Hepatocyte (in vitro differentiated cells): Measurements from ENCODE around the gene MACF1.

ENCODE experiments used
- CTCF ChIP-seq: fragments of 200-600 bp; sonication (generic); IDR thresholded peaks from 2 replicates; pipeline ENCODE4 v1.5.1; 2016; ENCODE audit warnings: antibody characterized with exemption, mild to moderate bottlenecking; ENCODE audit not compliant: poor library complexity
- EZH2 ChIP-seq: fragments of 200-600 bp; sonication (generic); IDR thresholded peaks from 2 replicates; pipeline ENCODE4 v1.6.1; 2016; ENCODE audit warnings: antibody characterized with exemption, mild to moderate bottlenecking, borderline replicate concordance
- EZH2phosphoT487 ChIP-seq: fragments of 200-600 bp; sonication (generic); IDR thresholded peaks from one replicate; pipeline ENCODE4 v1.6.1; 2018; ENCODE audit warnings: antibody characterized with exemption, mild to moderate bottlenecking, low read depth, moderate library complexity; ENCODE audit not compliant: unreplicated experiment, severe bottlenecking

GRCh38 chr1:39317111-39317510 lies 112.6 kb downstream of the MACF1 start:
- TF ChIP-seq CTCF: no peak
- no peak for TF ChIP-seq EZH2
- TF ChIP-seq EZH2phosphoT487: no peak
